Fibroblast of skin of left quadriceps (primary cell): ENCODE measurements around the gene ASTN2.

Source experiments
- DNase-seq, 2 experiments: peaks; one replicate each; pipeline ENCODE4 v3.0.0-alpha.2; 2013; ENCODE audit warnings: low read depth in 2 of 2

ASTN2 gene

GRCh38 chr9:116484492-116485061 is 930.3 kb downstream of the ASTN2 start:
- no peak for DNase-seq

GRCh38 chr9:116483622-116484491 is 931.0 kb downstream of the ASTN2 start:
- no peak for DNase-seq

- no peak for DNase-seq
Measured at GRCh38 chr9:116482740-116483139, 932.1 kb downstream of the ASTN2 start.

GRCh38 chr9:116480700-116481099 is 934.2 kb downstream of the ASTN2 start:
- DNase-seq = no peak

- DNase-seq = no peak
Measured at GRCh38 chr9:116479967-116480366, 934.9 kb downstream of the ASTN2 start.

GRCh38 chr9:116479056-116479544 is 935.8 kb downstream of the ASTN2 start:
- DNase-seq = no peak

GRCh38 chr9:116477584-116478141 is 937.2 kb downstream of the ASTN2 start:
- DNase-seq = no peak

- no peak for DNase-seq
Measured at GRCh38 chr9:116476935-116477381, 937.9 kb downstream of the ASTN2 start.

GRCh38 chr9:116476002-116476401 is 938.9 kb downstream of the ASTN2 start:
- DNase-seq = no peak

- DNase-seq = no peak
Measured at GRCh38 chr9:116475201-116475600, 939.7 kb downstream of the ASTN2 start.

GRCh38 chr9:116471944-116472506 is 942.8 kb downstream of the ASTN2 start:
- no peak for DNase-seq

GRCh38 chr9:116471093-116471906 is 943.6 kb downstream of the ASTN2 start:
- peak; percentile 91 to 93 for DNase-seq

- DNase-seq = no peak
Measured at GRCh38 chr9:116468793-116469527, 945.9 kb downstream of the ASTN2 start.

GRCh38 chr9:116468369-116468768 is 946.5 kb downstream of the ASTN2 start:
- no peak for DNase-seq

GRCh38 chr9:116467740-116468351 is 947.0 kb downstream of the ASTN2 start:
- DNase-seq = no peak

GRCh38 chr9:116466271-116467235 is 948.3 kb downstream of the ASTN2 start:
- DNase-seq = no peak

GRCh38 chr9:116465576-116466270 is 949.1 kb downstream of the ASTN2 start:
- DNase-seq = no peak

GRCh38 chr9:116464987-116465571 is 949.8 kb downstream of the ASTN2 start:
- no peak for DNase-seq
